Dermis microvascular lymphatic vessel endothelial cell (primary cell): ENCODE data around the gene SEMG2. TPM values are rescaled to one million over a fixed set of nuclear protein-coding genes. Genes with fewer than 3 reads are reported as not detected.

Source experiments
- DNase-seq, 2 donors: peaks; one replicate each; pipeline versions ENCODE4 v3.0.0 to v3.0.0-alpha.2; 2010; ENCODE audit warnings: low read depth in 2 of 2
- total RNA-seq: library from RNA; depleted of rRNA; stranded (reverse); fragments of >200 nt; gene quantifications from 2 replicates; pipeline ENCODE4 v1.2.1, GENCODE V29; 2014

Gene SEMG2
- total RNA-seq, result not detected in 2 replicates

DNA sequence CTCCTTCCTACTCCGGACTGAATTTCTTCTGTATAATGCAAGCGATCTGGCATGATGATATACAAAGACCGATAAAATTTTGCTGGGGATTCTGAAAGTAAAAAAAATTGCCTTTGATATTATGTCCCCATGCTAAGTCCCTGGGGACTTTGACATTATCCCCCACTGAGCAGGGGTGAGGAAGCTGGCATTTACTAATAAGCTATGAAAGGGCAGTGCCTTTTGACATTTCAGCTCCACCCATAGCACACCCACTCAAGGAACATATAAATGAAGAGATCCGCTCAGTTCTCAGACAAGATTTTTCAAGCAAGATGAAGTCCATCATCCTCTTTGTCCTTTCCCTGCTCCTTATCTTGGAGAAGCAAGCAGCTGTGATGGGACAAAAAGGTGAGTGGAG is at the start of gene SEMG2:
TSS of gene SEMG2 (plus strand) at position 298 of the 400 bp plus-strand sequence. CDS start at position 315, 17 bp downstream.
- no peak for DNase-seq

DNA sequence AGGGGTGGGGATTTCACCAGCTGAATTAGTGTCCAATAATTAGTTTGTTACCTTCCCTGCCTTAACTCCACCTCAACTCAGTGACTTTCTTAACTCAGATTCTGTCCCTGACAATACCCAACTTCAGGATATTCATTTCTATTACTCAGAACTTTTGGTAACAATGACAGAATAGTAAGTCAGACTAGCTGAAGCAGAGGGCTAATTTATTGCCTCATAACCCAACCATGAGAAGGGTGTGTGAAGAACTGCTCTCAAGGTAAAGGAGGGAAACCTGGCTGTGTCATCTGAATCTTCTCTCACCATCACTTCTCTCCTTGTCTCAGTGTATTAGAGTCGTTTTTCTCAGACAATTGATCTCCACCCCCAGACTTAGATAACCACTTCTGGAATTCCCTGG is 47.7 kb upstream of the SEMG2 start:
- DNase-seq, result no peak

DNA sequence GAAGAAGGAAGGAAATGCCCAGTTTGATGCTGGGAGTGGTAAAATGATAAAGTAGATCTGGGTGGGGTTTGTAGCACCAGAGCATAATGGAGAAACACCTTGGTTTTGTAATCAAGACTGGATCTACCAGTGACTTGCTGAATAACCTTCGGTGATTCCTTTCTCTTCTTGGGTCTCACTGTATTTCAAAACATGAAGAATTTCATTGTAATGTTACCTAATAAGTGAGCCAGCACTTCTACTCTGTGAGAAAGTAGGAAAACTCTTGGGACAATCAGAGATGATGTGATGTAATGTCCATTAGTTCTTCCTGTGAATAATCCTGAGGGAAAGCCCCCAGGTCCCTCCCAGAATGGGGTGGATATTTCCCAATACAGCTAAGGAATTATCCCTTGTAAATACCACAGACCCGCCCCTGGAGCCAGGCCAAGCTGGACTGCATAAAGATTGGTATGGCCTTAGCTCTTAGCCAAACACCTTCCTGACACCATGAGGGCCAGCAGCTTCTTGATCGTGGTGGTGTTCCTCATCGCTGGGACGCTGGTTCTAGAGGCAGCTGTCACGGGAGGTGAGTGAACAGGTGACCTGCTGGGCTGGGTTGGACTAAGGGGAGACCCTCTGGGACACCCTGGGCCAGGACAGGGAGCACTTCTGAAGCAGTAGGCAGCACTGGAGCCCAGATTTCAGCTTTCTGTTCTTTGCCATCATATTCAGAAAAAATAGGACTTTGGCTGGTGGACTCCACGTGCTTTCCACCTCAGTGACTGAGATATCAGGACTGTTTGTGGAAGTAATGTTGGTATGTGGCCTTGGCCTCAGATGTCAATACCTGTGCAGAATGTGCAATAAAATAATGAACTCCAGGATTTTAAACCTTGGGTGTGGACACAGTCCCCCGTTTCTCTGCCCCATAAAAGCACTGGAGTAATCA is 46.5 kb upstream of the SEMG2 start, which contains the start of gene PI3:
TSS of gene PI3 (plus strand) at position 469 of the 931 bp plus-strand sequence. CDS start at position 490, 21 bp downstream.
- DNase-seq, result no peak

GRCh38 chr20:45176526-45177267 is 44.5 kb upstream of the SEMG2 start:
- peak in 1 of 2 donors; percentile 0 for DNase-seq

DNA sequence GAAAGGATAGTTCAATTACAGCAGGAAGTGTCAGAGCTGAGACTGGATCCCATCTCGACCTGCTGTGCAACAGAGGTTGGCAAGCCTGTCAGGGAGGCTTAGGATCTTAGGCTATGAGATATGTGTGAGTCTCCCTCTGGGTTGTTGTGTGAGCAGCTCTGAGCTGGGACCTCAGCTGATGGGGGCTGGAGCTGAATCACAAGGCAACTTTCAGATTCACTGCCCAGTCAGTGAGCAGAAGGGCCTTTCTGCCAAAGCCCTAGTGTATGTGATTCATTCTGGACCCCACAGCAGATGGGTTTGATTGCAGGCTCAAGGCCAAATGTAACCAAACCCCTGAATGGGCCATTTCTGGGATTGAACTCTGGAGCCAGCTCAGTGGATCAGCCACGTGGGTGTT is 42.0 kb upstream of the SEMG2 start:
- DNase-seq, result no peak

- no peak for DNase-seq
These were observed 39.5 kb upstream of the SEMG2 start for GRCh38 chr20:45181639-45182038.

GRCh38 chr20:45183084-45183483 is 38.1 kb upstream of the SEMG2 start:
- no peak for DNase-seq

DNA sequence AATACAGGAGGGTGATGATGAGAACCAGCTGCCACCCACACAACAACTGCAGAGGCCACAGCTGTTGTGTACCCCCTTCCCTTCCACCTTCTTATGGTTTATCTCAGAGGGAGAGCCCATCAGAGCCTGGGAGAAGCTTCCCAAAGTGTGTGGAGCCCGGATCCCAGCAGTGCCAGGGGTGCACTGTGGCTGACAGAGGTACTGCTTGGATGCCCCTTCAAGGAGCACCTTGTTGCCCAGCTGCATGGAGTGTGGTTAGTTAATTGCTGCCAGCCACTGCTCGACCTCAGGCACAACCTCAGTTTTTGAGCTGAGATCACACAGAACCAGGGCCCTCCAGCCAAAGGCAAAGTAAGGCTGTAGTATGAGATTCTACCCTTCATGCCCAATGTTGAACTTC is 33.5 kb upstream of the SEMG2 start:
- DNase-seq, result no peak

- no peak for DNase-seq
These were observed 32.0 kb upstream of the SEMG2 start for GRCh38 chr20:45189067-45189609.

GRCh38 chr20:45189861-45190260 is 31.3 kb upstream of the SEMG2 start:
- DNase-seq, result no peak

- DNase-seq, result no peak
These were observed 29.2 kb upstream of the SEMG2 start for GRCh38 chr20:45191926-45192325.

DNA sequence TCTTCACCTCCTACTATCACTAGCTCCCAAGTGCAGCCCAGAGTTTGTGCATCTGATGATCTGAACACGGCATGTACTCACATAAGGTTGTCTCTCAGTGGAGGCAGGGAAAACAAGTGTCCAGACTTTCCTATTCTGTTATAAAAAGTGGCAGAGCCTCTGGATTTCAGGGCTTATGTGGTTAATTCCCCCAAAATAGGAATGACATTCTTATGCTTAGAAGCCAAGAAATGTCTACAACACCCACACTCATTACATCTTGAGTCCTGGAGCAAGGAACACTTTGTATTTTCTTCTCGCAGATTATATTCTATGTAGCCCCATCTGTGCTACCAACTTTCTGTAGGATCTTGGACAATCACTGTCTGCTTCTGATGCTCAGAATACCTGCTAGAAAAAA is 27.8 kb upstream of the SEMG2 start:
- DNase-seq, result no peak

GRCh38 chr20:45206725-45207124 is 14.4 kb upstream of the SEMG2 start, which contains the start of gene SEMG1:
Gene SEMG1 (plus strand): TSS chr20:45207033. CDS start chr20:45207054, 21 bp downstream.
- no peak for DNase-seq

DNA sequence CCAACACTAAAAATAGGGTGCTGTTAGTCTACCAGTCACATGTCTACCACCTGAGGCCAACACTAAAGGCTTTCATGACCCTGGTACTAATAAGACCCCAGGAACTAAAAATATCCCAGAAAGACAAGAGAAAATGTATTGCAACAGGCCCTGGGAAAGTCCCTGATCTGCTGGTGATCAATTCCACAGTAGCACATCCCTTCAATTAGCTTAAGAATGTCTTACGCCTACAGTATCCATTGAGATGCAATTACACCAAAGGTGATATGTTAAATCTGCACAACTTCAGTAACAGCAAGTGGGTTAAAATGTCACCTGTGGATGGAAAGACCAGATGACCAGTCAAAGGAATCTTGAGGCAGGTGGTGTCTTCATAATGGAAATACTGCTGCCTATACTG is 11.2 kb upstream of the SEMG2 start:
- DNase-seq, result no peak

DNA sequence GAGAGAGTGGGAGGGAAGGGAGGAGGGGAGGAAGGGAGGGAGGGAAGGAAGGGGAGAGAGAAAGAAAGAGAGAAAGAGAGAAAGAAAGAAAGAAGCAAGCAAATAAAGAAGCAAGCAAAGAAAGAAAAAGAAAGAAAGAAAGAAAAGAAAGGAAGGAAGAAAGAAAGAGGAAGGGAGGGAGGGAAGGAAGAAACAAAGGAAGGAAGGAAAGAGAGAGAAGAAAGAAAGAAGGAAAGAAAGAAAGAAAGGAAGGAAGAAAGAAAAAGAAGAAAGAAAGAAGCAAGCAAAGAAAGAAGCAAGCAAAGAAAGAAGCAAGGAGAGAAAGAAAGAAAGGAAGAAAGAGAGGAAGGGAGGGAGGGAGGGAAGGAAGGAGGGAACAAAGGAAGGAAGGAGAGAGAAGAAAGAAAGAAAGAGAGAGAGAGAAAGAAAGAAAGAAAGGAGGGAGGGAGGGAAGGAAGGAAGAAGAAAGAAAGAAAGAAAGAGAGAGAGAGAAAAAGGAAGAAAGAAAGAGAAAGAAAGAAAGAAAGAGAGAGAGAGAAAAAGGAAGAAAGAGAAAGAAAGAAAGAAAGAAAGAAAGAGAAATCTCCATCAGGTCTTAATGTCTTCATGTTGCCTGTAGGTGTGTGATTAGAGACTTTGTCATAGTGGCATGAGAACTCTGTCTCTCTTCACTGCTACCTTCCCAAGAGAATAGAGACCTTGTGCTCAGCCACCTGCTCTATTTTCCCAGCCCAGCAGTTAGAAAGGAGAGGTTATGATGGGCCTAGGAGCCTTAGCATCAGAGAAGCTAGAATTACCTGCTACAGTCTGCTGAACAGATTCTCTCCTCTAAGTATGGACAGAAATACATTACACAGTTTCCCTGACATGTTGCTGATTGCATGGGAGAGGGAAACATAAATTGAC is 9.4 kb upstream of the SEMG2 start:
- DNase-seq, result no peak

DNA sequence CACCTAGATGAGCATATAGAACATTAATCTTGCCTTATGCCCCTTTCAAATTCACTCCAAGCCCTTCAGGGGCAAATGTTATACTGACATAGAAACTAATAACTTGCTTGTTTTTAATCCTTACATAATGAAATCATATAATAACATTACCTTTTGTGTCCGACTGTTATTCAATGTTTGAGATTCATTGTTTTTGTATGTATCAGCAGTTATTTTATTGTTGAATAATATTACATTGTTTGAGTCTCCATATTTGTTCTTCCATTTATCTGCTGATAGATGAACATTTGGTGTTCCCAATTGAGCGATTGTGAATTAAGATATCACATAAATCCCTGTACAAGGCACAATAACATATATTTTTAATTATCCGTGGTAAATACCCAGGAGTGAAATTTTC is 8.3 kb upstream of the SEMG2 start:
- no peak for DNase-seq

GRCh38 chr20:45218124-45218523 is 3.0 kb upstream of the SEMG2 start:
- no peak for DNase-seq

- DNase-seq, result no peak
These were observed 2.5 kb upstream of the SEMG2 start for GRCh38 chr20:45218636-45219035.

- no peak for DNase-seq
These were observed 2.0 kb downstream of the SEMG2 start for GRCh38 chr20:45223136-45223535.

- DNase-seq, result no peak
These were observed 5.1 kb downstream of the SEMG2 start for GRCh38 chr20:45226287-45226686.
